Suprapubic skin (tissue), 4 donors: Measurements from ENCODE around the gene SLC51B. TPM values are rescaled to one million over a fixed set of nuclear protein-coding genes. Genes with fewer than 3 reads are reported as not detected.
"Not testable (repeated sequence)": the region's sequence is repeated elsewhere in the genome, so short reads cannot be mapped to it uniquely, and the experiment has no call there.

Experiments used
- DNase-seq, 2 donors: peaks; one replicate each; pipeline ENCODE4 v3.0.0-alpha.2; 2019; ENCODE audit warnings: low spot score in 2 of 2
- H3K27ac ChIP-seq: fragments of 200-600 bp; sonication (generic); one replicate; pipeline ENCODE4 v1.5.1; 2019
- H3K27me3 ChIP-seq: fragments of 200-600 bp; sonication (generic); one replicate; pipeline ENCODE4 v1.5.1; 2019
- H3K36me3 ChIP-seq: fragments of 200-600 bp; sonication (generic); one replicate; pipeline ENCODE4 v1.5.1; 2019
- H3K4me1 ChIP-seq: fragments of 200-600 bp; sonication (generic); one replicate; pipeline ENCODE4 v1.5.1; 2019
- H3K4me3 ChIP-seq: fragments of 200-600 bp; sonication (generic); one replicate; pipeline ENCODE4 v1.5.1; 2019; ENCODE audit warnings: mild to moderate bottlenecking
- H3K9me3 ChIP-seq: fragments of 200-600 bp; sonication (generic); one replicate; pipeline ENCODE4 v1.5.1; 2019
- EP300 ChIP-seq: sonication (generic); formaldehyde crosslinking; IDR thresholded peaks from one replicate; pipeline ENCODE4 v1.6.1; 2017; ENCODE audit warnings: antibody characterized with exemption
- POLR2A ChIP-seq, 2 donors: fragments of 450-650 bp; IDR thresholded peaks; one replicate each; pipeline ENCODE4 v1.6.1; 2017; ENCODE audit warnings: antibody characterized with exemption in 2 of 2, mild to moderate bottlenecking in 2 of 2, moderate library complexity in 2 of 2
- POLR2AphosphoS5 ChIP-seq, 3 donors: sonication (generic); formaldehyde crosslinking; IDR thresholded peaks; one replicate each; pipeline ENCODE4 v1.6.1; 2017; ENCODE audit warnings: antibody characterized with exemption in 3 of 3
- WGBS: methylation state at CpG from one replicate; pipeline ENCODE4 v1.1.5; 2018; 5-methylcytosine and 5-hydroxymethylcytosine counted together
- total RNA-seq, 4 donors: library from RNA; depleted of rRNA; stranded (reverse); fragments of >200 nt; gene quantifications; one replicate each; pipeline ENCODE4 v1.1.0, GENCODE V29; 2016
- TF ChIP-seq, protein P1 (sequence below), 2 donors: fragments of 200-600 bp in 1 of 2; fragments of 450-650 bp in 1 of 2; sonication (generic) in 1 of 2; IDR thresholded peaks; one replicate each; pipeline ENCODE4 v1.5.1; 2016 to 2019; ENCODE audit warnings: antibody characterized with exemption in 2 of 2, mild to moderate bottlenecking in 1 of 2, moderate library complexity in 1 of 2

Gene SLC51B
- total RNA-seq, 4 donors from 2014 or later = 0.60 TPM; not detected in 3

DNA sequence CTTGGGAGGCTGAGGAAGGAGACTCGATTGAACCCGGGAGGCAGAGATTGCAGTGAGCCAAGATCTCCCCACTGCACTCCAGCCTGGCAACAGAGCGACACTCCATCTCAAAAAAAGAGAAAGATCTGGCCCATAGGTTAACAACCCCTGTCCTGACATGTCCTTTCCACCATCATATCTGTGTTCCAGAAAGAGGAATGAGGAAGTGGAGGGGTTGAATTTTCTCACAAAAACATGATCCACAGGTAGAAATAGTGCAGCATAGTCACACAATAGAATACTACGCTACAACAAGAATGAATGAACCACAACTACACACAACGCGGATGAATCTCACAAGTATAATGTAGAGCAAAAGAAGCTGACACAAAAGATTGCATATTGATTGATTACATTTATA, 4.7 kb upstream of the SLC51B start:
- no peak overlapping the region for H3K4me3 ChIP-seq
- H3K9me3 ChIP-seq = no peaks in the 10 kb centered on the region
- 72% methylated on average over 6 of the region's 6 CpGs for WGBS
- H3K27me3 ChIP-seq = no peaks in the 10 kb centered on the region
- no peaks in the 10 kb centered on the region for H3K36me3 ChIP-seq
- no peaks in the 10 kb centered on the region for H3K4me1 ChIP-seq
- TF ChIP-seq, protein P1, sequence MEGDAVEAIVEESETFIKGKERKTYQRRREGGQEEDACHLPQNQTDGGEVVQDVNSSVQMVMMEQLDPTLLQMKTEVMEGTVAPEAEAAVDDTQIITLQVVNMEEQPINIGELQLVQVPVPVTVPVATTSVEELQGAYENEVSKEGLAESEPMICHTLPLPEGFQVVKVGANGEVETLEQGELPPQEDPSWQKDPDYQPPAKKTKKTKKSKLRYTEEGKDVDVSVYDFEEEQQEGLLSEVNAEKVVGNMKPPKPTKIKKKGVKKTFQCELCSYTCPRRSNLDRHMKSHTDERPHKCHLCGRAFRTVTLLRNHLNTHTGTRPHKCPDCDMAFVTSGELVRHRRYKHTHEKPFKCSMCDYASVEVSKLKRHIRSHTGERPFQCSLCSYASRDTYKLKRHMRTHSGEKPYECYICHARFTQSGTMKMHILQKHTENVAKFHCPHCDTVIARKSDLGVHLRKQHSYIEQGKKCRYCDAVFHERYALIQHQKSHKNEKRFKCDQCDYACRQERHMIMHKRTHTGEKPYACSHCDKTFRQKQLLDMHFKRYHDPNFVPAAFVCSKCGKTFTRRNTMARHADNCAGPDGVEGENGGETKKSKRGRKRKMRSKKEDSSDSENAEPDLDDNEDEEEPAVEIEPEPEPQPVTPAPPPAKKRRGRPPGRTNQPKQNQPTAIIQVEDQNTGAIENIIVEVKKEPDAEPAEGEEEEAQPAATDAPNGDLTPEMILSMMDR (IDR thresholded peaks at IDR 0.05) = no peak
- TF ChIP-seq EP300 = no peak
- TF ChIP-seq POLR2AphosphoS5 (IDR thresholded peaks at IDR 0.05) = no peak
- TF ChIP-seq POLR2A (IDR thresholded peaks at IDR 0.05) = no peak
- no peak overlapping the region for H3K27ac ChIP-seq
- DNase-seq = no peak

DNA sequence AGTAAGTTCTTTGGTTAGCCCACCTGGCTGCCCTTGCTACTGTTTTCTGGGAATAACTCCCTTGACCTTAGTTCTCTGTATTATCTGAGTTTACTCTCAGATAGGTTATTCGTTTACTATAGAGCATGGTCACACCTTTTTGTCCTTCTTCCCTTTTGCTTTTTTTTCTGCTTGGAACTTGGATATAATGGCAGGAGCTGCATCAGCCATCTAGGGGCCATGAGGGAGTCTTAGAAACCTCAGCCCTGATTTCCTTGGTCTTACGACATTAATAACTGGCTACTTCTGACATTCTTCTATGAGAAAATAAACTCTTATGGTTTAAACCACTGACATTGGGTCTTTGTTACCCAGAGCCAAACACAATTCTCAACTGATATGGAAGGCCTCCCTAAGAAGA, 3.4 kb upstream of the SLC51B start:
- H3K36me3 ChIP-seq = no peaks in the 10 kb centered on the region
- H3K4me1 ChIP-seq = no peaks in the 10 kb centered on the region
- H3K27me3 ChIP-seq = no peaks in the 10 kb centered on the region
- 93% methylated on average over 2 of the region's 2 CpGs for WGBS
- no peak overlapping the region for H3K27ac ChIP-seq
- DNase-seq = no peak
- TF ChIP-seq POLR2AphosphoS5 (IDR thresholded peaks at IDR 0.05) = no peak
- TF ChIP-seq EP300 = no peak
- TF ChIP-seq, protein P1 (IDR thresholded peaks at IDR 0.05) = no peak
- TF ChIP-seq POLR2A (IDR thresholded peaks at IDR 0.05) = no peak
- H3K9me3 ChIP-seq = no peaks in the 10 kb centered on the region
- no peak overlapping the region for H3K4me3 ChIP-seq

DNA sequence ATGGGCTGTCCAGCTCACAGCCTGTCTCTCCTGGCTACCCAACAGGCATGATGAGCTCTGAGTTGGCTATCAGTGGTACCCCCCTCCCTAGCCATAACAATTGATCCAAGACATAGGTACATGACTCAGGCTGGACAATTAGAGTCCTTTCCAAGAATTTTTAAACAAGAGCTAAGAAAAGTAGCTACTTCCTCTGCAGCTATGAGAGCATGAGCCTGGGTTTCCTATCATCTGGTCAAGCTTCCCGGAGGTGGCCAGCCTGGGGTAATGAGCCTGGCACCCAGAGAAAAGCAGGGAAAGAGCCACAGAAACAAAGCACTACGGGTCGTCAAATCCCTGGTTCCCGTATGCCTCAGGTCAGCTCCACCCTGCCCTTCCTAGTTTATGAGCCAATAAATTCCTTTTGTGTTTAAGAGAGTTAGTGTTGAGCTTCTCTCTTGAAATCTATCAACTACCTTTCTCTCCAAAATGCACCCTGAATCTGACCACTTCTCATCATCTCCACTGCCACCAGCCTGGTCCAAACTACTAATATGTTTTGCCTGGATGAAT, 2.3 kb upstream of the SLC51B start:
- DNase-seq = no peak
- Histone ChIP-seq H3K36me3 (no peaks in the 10 kb centered on the region), H3K27me3 (no peaks in the 10 kb centered on the region), H3K9me3 (no peaks in the 10 kb centered on the region), H3K4me3 (no peak overlapping the region), H3K4me1 (no peaks in the 10 kb centered on the region), H3K27ac (no peak overlapping the region)
- TF ChIP-seq POLR2A (IDR thresholded peaks at IDR 0.05) = no peak
- TF ChIP-seq POLR2AphosphoS5 (IDR thresholded peaks at IDR 0.05) = no peak
- TF ChIP-seq EP300 = no peak
- TF ChIP-seq, protein P1 (IDR thresholded peaks at IDR 0.05) = no peak
- 50% methylated on average over 4 of the region's 4 CpGs for WGBS

DNA sequence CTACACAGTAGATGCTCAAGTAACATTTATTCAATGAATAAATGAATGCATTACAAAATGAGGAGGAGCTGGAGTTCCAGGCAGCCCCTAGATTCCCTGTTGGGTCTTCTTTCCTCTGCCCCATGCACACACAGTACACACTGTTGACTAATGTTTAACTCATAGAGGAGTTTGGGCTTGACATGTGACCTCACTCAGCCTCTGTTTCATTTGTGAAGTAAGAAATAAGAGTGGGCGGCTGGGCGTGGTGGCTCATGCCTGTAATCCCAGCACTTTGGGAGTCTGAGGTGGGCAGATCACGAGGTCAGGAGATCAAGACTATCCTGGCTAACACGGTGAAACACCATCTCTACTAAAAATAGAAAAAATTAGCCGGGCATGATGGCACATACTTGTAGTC, 969 bp upstream of the SLC51B start:
- H3K27ac ChIP-seq, DNase-seq: not testable (repeated sequence)

DNA sequence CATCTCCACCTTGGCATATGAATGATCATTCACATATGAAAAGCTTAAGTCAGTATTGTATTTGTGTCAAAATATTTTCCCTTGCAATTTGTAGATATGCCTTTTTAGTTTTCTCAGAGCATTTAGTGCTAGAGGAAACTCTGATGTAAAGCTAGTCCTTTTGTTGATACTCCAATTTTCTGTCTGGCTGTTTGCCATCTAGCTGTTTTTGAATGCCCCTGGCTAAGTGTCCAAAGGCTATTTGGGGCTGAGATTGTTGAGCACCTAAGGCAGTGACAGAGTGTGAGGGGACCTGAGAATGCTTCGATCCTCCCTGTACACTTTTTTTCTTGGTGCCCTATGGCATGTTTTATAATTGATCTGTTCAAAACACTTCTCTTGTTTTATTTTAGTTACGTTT, 3.1 kb downstream of the SLC51B start:
- Histone ChIP-seq H3K9me3 (no peaks in the 10 kb centered on the region), H3K27ac (no peak overlapping the region), H3K36me3 (no peaks in the 10 kb centered on the region), H3K27me3 (no peaks in the 10 kb centered on the region), H3K4me3 (no peak overlapping the region), H3K4me1 (peaks cover 10% of the 10 kb centered on the region)
- DNase-seq = no peak
- WGBS = 82% methylated on average over 2 of the region's 2 CpGs
- TF ChIP-seq EP300 (no peak), POLR2A (IDR thresholded peaks at IDR 0.05) (no peak), POLR2AphosphoS5 (IDR thresholded peaks at IDR 0.05) (no peak)
- TF ChIP-seq, protein P1 (IDR thresholded peaks at IDR 0.05) = no peak

More for the DNA sequence above, 969 bp upstream of the SLC51B start:
- not testable (repeated sequence) for H3K36me3 ChIP-seq, H3K9me3 ChIP-seq, H3K4me1 ChIP-seq, H3K27me3 ChIP-seq, H3K4me3 ChIP-seq
- WGBS = 78% methylated on average over 5 of the region's 5 CpGs

DNA sequence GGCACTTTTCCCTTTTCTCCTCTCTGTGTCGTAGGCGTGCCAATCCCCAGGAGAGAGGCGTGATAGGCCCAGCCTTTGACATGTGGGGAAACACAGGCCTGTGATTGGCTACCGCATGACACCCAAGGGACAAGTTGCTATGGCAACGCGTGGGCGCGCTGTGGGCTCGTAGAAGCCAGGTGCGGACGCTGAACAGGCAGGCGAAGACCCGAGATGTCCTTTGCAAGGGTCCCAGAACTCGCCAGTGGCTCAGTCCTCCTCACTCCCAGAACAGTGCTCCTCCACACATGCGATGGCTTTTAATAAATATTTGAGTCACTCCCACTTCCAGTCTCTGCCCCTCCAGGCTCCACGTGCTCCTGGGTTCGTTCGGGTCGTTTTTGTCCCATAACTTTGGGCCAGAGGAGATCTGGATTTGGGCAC, 4.2 kb downstream of the SLC51B start:
- TF ChIP-seq POLR2AphosphoS5 (IDR thresholded peaks at IDR 0.05) = peak in 1 of 3 donors; percentile 18
- TF ChIP-seq, protein P1 (IDR thresholded peaks at IDR 0.05) = no peak
- Histone ChIP-seq H3K27ac (no peak overlapping the region), H3K4me1 (peaks cover 12% of the 10 kb centered on the region)

More for the DNA sequence above, 4.2 kb downstream of the SLC51B start:
- Histone ChIP-seq H3K4me3 (peak overlapping the region; percentile 32), H3K36me3 (peaks cover 2% of the 10 kb centered on the region), H3K27me3 (no peaks in the 10 kb centered on the region), H3K9me3 (no peaks in the 10 kb centered on the region)
- 10% methylated on average over 13 of the region's 19 CpGs for WGBS
- DNase-seq = peak; percentile 91 to 96
